Stimulated activated CD8-positive, alpha-beta memory T cell treated with anti-CD3 and anti-CD28 coated beads, Interleukin-15, amount 100 ng/mL, for 48 hours (primary cell): ENCODE results near the gene ARHGAP26.

ENCODE experiments used
- DNase-seq, 2 donors: peaks; one replicate each; pipeline ENCODE4 v3.0.0-alpha.2; 2020; ENCODE audit warnings: low read depth in 2 of 2

ARHGAP26 gene

DNA sequence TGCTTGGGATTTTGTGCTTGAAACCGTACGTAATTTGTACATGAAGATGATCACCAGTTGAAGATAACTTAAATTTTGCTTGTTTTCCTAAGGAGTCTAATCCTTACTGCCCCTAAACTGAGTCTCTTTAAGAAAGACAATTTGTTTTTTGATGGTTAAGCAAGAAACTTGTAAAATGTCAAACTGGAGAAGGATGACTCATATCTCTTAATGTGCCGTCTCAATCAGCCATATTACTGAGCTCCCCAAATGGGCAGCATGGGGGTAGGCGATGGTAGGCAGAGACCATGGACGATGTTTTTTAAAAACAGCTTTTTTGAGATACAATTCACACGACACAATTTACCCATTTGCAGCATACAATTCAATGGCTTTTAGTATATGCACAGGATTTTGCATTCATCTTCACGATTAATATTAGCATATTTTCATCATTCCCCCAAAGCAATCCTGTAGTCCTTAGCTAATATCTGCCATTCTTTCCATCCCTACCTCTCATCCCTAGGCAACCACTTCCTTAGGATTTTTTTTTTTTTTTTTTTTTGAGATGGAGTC lies 14.3 kb downstream of the ARHGAP26 start:
- no peak for DNase-seq

DNA sequence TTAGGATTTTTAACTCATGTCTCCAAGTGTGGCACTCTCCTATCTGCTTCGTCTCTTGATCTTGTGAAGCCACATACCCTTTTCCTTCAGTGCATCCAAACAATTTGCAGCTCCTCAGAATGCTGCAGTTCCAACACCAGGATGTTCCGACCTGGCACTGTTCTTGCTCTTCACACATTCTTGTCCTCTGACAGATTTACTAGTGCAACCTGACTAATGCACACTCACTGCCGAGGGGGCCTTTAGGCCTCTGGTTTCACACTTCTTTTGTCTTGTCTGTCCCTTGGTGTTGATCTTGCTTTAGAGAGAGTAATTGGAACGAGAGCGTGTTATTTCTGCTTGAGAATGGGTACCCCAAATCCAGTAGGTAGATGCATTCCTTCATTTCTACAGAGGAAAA lies 15.0 kb downstream of the ARHGAP26 start:
- no peak for DNase-seq

DNA sequence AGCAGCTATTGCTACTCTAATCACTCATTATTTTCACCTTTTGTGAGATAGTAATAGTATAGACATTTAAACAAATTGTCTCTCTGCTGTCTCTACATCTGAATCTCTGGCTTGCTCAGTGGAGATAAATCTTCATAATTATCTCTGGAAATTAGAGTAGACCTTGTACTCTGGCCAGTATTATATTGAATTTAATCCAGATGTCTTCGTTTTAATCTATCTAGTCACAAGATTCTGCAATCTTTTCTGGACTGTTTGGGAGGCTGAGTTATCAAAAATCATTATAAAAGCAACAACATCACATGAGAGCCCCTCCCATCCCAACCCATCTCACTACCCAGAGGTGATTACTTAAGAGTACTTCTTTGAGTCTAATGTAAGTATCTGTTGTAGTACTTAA lies 19.0 kb downstream of the ARHGAP26 start:
- DNase-seq = no peak

DNA sequence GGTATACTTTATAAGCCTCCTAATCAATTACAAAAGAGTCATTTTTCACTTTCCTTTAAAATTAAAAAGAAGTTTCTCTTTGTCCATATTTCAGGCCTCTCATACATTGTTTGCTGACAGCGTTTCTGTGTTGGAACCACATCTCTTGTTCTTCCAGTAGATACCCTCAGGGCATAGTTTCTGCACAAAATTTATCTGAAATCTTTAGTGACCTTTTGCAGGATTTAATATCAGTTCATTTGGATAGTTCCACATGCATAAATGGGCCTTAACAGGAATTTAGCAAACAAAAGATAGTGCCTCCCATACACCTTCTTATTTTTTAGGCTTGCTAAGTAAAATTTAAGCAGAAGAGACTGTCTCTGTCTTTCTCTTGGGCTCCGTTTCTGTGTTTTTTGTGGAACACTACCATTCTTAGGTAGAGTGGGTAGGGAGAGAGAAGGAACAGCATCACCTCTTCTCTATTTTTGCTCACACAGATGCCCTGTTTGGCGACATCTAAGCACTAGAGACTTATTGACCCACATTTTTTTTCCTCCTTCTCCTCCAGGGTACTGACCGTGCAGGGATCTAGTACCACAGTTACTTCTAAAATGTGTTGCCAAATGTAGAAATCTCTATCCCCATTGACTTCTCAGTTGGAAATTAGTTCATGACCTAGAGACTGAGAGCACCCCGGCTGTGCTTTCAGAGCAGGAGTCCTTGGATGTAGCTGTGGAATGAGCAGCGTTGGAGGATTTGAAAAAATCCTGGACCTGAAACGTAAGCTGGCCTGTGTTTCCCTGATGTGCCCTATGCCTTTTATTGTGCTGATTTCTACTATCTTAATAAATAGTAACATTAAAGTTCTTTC lies 22.1 kb downstream of the ARHGAP26 start:
- no peak for DNase-seq

DNA sequence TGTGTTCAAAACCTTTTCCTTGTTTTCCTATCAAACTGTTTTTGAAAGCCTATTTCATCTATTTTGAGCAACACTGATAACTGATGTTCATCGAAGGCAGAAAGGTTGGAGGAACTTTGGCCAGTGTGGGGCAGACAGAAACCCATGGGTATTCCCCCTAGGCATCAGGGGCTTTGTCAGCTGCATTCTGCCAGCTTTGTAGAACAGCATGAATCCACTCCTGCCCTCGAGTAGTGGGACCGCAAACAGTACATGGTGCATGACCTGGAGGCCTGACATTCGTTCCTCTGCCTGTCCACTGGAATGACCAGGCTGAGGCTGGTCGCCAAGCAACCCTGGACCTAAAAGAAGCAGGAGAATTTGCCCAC lies 22.7 kb downstream of the ARHGAP26 start:
- no peak for DNase-seq

DNA sequence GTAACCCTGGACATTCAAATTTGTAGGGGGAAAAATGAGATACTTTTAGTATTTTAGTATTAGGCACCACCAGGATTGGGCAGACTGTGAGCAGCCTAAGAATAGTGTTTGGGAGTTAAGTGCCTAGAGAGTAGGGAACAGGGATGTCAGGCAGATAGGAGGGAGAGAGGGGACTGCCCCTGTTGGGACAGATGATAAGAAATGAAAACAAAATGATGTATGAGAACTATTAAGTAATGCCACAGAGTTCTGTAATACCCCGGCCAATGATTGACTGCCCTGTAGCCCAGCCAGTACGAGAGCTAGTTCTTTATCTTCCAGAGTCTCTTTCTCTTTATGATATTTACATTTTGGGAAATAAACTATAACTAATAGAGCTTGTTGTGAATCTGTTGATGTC lies 24.4 kb downstream of the ARHGAP26 start:
- no peak for DNase-seq

DNA sequence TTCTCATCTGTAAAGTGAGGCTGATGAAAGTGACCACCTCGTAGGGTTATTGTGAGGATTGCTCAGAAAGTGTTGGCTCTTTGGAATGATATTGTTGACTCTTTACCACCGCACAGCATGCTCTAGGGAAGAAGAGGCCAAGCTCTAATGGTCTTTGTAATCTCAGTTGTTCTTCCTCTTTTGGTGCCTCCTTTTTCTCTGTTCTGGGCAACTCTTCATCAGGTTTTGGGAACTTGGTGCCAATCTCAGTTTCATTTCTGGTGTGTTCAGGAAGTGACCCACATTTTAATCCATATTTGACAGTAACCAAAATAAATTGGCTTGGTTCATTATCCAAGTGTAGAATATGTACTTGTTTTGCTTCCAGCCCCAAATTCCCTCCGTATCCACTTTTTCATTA lies 25.1 kb downstream of the ARHGAP26 start:
- no peak for DNase-seq

DNA sequence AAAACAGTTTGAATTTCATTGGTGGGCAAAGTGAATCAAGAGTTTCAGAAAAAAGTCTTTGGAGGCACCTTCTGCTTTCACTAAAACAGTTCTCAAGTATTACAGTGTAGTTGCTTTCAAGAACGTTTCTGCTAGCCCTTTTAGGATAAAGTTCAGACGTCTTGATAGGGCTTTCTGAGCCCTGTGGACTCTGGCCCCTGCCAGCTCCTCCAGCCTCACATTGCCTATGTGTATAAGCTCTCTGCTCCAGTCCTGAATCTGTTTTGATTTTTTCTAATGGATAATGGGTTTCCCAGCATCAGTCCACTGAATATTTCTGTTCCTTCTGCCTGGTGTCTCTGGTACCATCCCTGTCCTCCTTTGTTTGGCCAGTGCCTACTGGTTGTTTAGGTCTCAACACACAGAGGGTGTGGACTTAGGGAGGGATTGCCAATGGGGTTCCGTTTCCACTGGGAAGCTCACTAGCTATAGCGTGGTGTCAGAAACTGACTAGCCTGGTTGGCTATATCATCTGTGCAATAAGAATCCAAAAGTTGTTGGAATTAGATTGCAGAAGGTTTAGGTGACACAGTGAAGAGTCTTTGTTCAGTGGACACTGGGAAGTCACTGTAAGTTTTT lies 26.4 kb downstream of the ARHGAP26 start:
- DNase-seq = no peak

DNA sequence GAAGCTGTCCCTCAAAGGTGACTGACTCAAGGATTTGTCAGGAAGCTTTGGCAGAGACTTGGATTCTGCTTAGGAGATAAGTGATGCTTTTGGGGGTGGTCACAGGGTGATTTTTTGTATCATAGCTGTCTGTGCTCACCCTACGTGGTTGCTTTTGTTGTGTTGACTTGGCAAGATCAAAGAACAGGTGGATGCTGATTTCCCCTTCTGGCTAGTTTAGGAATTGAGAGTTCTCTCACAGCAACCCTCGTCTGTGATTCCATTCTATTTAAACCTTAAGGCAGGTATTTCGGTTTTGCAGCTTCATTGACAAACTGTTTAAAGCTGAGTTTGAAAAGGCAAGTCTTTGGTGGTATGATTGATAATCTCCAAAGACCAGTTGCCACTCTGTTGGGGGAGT lies 27.2 kb downstream of the ARHGAP26 start:
- DNase-seq = no peak

DNA sequence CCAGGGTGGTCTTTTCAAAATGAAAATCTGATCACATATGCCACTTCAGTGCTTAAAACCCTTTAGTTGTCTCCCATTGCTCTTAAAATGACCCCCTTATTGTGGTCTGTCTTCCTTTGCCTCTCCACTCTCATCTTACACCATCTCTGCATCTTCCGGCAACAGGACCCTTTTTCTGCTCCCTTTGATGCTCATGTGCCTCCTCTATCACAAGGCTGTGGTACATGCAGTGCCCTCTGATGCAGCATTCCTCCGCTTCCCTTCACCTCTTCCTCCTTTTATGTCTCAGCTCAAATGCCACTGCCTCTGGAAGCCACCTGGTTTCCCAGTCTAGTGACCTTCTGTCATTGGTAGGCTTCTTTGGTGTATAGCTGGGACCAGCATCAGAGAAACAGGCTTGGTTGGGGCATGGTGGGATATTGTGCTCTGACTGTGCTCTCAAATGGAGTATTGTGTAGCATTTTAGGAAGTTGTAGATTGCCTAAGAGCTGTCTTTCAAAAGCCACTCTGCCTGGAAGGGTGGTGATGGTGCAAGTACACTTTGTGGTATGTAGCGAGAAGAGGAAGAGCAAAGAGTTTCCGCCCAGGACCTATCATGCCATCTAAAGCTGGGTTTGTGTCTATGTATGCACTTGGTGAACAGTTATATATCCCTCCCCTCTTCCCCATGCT lies 28.1 kb downstream of the ARHGAP26 start:
- no peak for DNase-seq

DNA sequence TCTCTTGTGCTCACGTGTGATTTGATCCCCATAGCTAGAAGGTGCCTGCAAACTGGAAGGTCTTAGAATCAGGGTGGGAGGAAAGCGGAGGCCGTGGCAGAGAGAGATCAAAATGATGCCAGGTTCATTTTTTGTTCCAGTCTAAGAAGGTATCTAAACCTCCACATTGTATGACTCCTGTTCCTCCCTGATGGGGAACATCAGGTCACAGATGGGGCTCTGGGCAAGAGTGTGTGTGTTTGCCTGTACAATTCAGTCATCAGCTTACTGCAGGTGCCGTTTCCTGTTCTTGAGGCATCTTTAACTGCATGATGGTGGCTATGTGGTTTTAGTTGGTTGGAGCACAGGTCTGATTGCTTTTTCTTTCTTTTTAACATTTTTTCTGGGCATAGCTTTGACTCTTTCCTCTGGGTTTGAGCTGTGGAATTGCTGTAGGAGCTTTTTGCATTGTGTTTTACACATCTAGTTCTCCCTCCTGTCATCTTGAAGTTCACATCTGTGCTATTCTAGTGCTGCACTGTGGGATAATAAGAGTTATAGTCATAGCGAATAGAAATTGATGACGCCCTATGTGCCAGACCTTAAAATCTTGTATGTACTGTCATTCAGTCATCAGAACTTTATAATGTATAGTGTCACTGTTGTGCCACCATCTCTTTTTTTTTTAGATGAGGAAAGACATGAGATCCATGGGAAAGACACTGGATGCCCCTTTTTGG lies 30.8 kb downstream of the ARHGAP26 start:
- no peak for DNase-seq

DNA sequence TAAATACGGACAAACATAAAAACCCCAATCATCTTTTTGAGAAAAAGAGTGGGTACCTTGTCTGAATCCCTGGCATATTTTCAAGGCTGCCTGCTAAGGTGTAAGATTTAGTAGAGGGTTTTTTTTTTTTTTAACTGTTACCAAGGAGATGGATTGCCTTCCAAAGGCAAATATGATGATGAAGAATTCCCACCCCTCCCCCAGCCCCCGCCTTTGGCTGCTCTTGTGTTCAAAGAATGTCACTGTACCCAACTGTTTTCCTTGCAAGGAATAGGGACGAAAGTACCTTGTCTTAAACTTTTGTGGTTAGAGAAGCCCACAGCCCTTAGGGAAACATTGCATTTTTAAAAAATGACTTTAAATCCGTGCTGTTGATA lies 31.3 kb downstream of the ARHGAP26 start:
- DNase-seq = no peak

DNA sequence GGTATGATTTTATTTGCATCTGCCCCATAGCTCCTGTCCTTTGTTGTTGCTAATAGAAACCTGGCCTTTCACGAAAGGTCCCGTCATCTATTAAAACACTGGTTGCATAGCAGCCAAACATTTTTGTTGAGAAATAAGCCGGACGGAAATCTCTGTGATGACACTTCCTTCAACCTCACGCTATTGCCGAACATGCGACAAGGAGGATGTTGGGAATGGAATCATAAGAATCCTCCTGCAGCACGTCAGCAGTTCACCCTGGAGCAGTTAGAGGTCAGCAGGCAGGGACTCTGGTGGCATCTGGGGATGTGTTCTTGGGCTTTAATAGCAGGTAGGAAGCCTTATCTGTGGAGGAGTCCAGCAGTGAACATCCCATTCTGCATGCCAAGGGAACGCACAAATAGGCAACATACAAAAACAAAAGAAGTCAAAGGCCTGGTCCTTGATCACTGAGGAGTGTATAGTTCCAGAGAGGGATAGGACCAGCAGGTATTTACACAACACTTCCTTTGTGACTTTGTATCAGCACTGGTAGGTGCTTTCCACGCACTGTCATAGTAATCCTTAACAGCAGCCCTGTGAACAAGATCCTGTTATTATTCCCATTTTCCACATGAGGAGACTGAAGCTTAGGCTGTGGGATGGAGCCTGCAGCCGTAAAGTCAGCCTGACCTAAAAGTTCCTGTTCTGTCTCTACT lies 33.4 kb downstream of the ARHGAP26 start:
- DNase-seq = no peak

DNA sequence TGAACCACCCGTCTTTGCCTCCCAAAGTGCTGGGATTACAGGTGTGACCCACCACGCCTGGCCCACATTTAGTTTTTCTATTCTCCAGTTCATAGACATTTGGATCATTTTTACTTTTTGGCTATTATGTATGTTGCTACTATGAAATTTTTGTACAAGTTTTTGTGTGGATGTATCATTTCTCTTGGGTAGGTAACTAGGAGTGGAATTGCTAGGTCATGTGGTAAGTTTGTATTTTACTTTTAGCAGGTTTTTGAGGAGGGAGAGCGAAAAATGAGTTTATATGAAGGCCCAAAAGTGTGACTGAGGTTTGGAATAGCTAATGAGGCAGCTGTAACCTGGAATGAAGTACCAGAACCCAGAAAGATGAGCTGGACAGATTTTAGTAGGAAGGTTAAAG lies 35.2 kb downstream of the ARHGAP26 start:
- no peak for DNase-seq

DNA sequence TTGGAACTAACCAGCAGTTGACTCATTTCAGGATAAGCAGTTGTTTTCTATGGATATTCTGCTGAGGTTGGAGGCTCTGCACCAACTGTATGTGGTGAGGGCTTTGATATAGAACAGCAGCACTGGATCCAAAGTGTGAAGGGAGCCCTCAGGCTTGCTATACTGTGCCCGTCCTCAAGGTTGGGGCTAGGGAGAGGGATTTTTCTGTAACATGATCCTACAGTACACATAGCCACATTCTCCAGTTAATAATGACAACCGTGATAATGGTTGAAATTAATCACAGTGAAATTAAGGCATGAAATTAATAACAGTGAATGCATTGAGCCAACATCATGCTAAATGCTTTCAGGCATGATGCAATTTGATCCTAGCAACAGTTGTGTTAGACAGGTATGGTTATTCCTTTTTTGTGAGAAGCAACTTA lies 36.7 kb downstream of the ARHGAP26 start:
- DNase-seq = no peak

DNA sequence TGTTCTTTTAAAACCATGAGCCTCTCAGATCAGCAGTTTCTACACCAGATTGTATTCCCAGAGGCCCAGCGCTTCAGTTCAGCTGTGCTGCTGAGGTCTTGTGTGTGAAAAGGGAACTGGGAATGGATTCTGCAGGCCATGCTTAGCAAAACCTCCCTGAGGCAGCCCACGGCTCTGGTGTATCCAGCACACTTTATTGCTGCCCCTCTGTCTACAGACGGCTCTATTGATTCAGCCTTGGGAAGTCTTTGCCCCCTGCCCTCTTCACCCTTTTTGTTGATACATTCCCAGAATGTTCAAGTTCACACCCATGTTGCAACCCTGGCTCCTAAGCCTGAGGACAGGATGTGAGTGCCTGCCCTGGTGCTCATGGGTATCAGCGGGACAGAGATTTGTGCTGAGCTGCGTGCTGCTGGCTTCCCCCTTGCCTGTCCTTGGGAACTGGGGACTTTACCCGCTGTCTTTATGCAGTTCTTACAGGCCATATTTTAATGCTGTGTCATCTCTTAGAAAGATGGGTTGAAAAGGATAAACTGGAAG lies 37.3 kb downstream of the ARHGAP26 start:
- DNase-seq = no peak

DNA sequence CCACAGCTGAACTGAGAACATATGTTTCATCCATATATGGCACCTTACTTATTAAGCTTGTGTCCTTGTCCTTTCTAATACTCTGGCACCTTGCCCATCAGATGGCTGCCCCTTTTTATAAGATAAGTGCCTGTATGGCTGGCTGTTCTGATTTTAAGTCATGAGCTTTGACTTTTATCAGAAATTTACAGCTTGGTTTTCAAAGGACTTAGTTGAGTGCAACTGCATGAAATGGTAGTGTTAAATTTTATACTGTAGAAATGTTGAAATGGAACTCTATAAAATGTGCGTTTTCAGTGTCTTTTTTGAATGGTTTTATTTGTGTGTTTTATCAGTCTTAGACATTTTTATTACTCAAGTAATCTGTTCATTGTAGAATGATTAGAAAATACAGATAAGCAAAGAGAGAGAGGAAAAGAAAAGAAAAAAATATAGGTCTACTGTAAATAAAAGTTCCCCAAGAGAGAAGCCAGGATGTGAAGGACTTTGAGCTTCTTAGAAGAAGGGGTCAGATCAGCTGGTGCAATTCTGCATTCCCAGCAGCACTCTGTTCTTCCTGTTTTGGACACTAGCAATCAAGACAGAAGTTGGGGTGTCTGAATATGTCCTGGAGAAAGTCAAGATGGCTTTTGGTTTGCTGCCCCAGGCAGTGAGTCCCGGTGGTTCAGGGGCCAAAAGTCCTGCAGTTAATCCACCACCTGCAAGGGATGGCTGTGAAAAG lies 38.9 kb downstream of the ARHGAP26 start:
- DNase-seq = no peak

DNA sequence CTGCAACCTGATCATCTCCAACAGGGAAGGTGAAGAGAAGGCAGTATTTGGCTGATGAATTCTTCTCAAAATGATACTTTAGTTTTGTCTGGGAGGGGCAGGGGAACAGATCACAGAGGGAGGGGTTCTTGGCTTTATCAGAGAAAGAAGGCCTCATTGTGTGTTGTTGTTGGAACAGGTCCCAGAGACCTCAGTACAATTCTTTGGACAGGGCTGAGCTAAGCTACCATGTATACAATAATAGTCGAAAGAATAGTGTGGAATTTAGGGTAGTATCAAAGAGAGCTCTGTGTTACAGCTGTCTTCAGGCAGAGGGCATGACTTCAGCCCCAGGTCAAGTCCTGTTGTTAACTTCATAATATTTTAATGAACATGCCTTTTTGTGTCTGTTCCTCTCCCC lies 39.9 kb downstream of the ARHGAP26 start:
- DNase-seq = no peak

DNA sequence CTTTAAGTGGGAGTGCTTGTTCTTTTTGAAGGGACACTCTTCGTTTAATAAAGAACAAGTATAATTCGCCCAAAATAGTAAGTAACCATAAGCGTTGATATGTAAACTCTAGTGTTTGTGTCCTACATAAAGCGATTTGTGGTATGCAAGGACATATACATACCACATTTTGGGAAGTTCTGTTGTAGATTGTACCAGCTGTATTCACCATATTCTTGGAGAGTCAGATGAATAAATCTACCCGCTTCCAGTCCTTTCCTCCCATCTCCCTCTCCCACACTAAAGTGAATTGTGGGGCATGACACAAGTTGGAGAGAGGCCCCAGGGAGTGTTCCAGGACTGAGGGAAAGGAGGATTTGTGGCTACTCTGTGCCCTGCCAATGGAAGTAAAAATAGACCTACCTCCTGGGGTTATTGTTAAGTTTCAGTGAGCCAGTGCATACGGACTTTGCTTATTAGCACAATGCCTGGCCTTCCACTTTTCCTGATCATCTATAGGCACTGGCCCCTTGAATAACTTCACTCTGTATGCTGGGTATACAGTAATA lies 40.6 kb downstream of the ARHGAP26 start:
- no peak for DNase-seq

DNA sequence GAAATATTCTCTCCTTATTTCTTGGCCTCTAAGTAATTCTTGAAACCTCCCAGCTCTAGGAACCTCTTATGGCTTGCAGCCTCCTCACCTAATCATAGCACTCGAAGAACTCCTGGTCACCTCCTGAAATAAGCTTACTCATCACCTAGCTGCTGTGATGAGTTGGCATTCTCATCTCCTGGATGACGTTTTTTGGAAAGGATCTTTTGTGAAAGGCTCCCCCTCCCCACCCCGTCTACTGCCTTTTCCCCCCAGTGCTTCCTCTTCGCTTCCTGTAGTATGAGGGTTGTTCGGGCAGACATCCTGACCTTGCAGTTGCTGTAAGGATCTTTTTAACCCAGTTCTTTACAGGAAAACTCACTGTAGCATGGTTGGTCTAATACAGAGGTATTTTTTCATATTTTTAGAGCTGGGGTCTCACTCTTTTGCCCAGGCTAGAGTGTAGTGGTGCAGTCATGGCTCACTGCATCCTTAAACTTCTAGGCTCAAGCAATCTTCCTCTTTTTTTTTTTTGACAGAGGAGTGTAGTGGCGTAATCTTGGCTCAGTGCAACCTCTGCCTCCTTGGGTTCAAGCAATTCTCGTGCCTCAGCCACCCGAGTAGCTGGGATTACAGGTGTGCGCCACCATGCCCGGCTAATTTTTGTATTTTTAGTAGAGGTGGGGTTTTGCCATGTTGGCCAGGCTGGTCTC lies 41.8 kb downstream of the ARHGAP26 start:
- DNase-seq = no peak
